ENCODE data around the gene FER.

GRCh38 chr5:108765647-108766046 is 17.9 kb downstream of the FER start:
- TF ChIP-seq CTCF (IDR thresholded peaks at IDR 0.05; ENCODE audit: low read depth, low read length) = no peak
- TF ChIP-seq EZH2phosphoT487 (IDR thresholded peaks at IDR 0.05; ENCODE audit: low read depth) = no peak
